Stimulated activated naive CD4-positive, alpha-beta T cell (primary cell): ENCODE results near the gene PCDHB16.

Source experiments
- DNase-seq, 6 experiments: peaks; one replicate each; lab custom pipeline; 2025; lab: John Stamatoyannopoulos, UW

PCDHB16 gene

DNA sequence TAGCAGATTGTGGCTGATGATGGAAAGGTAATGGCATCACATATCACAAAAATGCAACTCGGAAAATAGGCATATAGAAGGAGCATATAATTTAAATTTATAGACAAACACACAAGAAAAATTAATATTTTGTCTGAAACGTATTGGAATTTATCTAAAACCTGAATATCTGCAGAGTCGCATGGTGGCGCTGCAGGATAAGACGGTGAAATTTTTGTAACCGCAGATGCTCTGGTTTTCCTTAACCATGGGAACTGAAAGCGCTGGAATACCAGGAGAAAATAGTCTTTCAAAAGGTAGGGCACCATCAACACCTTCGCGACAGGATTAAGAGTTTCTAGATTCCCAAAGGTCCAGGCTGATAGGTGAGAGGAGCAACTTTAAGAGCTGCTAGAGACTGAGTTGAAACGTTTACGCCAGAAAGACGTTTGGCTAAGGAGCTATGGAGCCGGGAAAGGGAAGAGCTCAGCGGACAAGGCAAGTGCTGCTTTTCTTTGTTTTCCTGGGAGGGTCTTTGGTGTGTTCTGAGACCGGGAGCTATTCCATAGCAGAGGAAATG, 52.0 kb downstream of the PCDHB16 start:
- no peak for DNase-seq
